ENCODE measurements around the gene ARHGEF39. TPM values are rescaled to one million over a fixed set of nuclear protein-coding genes. Genes with fewer than 3 reads are reported as not detected.

The ARHGEF39 gene
- total and polyA plus RNA-seq, 9 of the 15 experiments (the other 6 are each of a cell fraction or from before 2014, with no cell fraction given), result 2.8 to 21.7 (median 12.9) TPM

DNA sequence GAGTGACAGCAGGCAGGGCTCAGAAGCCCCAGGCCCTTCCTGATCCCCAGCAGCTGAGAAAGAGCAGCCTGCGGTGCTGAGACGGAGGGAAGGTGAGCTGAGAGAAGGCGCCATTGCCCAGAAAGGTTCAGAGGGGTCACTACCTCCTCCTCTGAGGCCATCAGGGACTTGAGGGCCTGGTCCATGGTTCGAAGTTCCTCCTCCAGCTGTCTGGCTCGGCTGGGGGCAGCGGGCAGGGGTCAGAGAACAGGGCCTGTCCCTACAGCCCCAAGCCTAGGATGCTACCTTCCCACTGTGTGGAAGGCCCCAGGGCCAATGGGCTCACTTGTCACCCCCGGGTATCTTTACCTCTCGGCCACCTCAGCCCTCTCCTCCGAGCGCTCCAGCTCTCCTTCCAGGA is 19.9 kb upstream of the ARHGEF39 start:
- ChIA-PET CTCF (ENCODE audit: low intra/inter-chr PET ratio) (no interaction called here), POLR2A (interaction anchor here (1.3 kb wide), 1 partner anchor 10 kb away, joined by 5 read pairs; no protein-coding TSS in a partner anchor)
- H4K20me1 ChIP-seq (replicated peaks; ENCODE audit: control insufficient read depth, insufficient read depth, low read length), result no peaks in the 10 kb centered on the region
- H3K79me2 ChIP-seq (ENCODE audit: control insufficient read depth, insufficient read depth, low read length), result no peaks in the 10 kb centered on the region
- FAIRE-seq, result no peak
- peaks cover 10 to 13% of the 10 kb centered on the region in 2 experiments; a peak in 4 of 5 replicates for H3K4me1 ChIP-seq (replicated peaks in 1 of 2; ENCODE audit: control insufficient read depth in 2 of 2, insufficient read depth in 2 of 2, low read length in 2 of 2)
- no peaks in the 10 kb centered on the region for H3K9me3 ChIP-seq (replicated peaks; ENCODE audit: control insufficient read depth, insufficient read depth, low read depth, low read length)
- no peaks in the 10 kb centered on the region for H3K9me1 ChIP-seq (ENCODE audit: control insufficient read depth, insufficient read depth, low read length)
- DNase-seq (ENCODE audit: extremely low read depth in 1 of 4, low spot score in 3 of 4), result no peak
- ATAC-seq, result no peak
- intact Hi-C loops (cut with micrococcal nuclease), result no loop called here
- H2AFZ ChIP-seq (ENCODE audit: low read depth, low read length), result no peak overlapping the region
- H3K9ac ChIP-seq (ENCODE audit: insufficient read depth in 1 of 2, low read depth in 2 of 2, low read length in 2 of 2), result peak overlapping the region in 1 of 2 experiments; percentile 26; a peak in 1 of 4 replicates
- H3K36me3 ChIP-seq (ENCODE audit: control insufficient read depth, insufficient read depth, low read length), result peaks cover 7% of the 10 kb centered on the region; the same call in 2 of the 3 replicates
- in situ Hi-C loops (cut with MboI), result no loop called here
- no peak overlapping the region for H3K27ac ChIP-seq (ENCODE audit: extremely low read depth, low read depth, low read length)
- BruUV-seq (replicated peaks), result no TSS peak
- 89% methylated on average over 6 of the region's 10 CpGs for WGBS (ENCODE audit: insufficient coverage, low coverage, missing lambda C conversion rate)
- no peak overlapping the region for H3K4me2 ChIP-seq (ENCODE audit: insufficient read depth, low read length)
- no peak overlapping the region for H3K4me3 ChIP-seq
- H3K27me3 ChIP-seq (ENCODE audit: control insufficient read depth in 2 of 2, insufficient read depth in 2 of 2, low read length in 2 of 2), result no peaks in the 10 kb centered on the region
- TF ChIP-seq ZBTB1 (CRISPR knock-in tag; IDR thresholded peaks at IDR 0.05; ENCODE audit: borderline replicate concordance, low read depth) (no peak), RAD51 (IDR thresholded peaks at IDR 0.05; ENCODE audit: borderline replicate concordance, low read depth) (no peak), ARNT (IDR thresholded peaks at IDR 0.05) (no peak), GABPB2 (CRISPR knock-in tag; conservative IDR thresholded peaks at IDR 0.05) (no peak), NCOA2 (IDR thresholded peaks at IDR 0.05; ENCODE audit: partially characterized antibody in 2 of 2) (no peak), MYC (IDR thresholded peaks at IDR 0.05; ENCODE audit: low read depth, low read length) (no peak), MYC (CRISPR knock-in tag; IDR thresholded peaks at IDR 0.05; ENCODE audit: borderline replicate concordance, low read depth) (no peak), PML (IDR thresholded peaks at IDR 0.05; ENCODE audit: low read length) (no peak), TOE1 (IDR thresholded peaks at IDR 0.05; ENCODE audit: borderline replicate concordance) (no peak), TOE1 (CRISPR knock-in tag; IDR thresholded peaks at IDR 0.05; ENCODE audit: borderline replicate concordance, low read depth) (no peak)
- TF ChIP-seq, protein P1, sequence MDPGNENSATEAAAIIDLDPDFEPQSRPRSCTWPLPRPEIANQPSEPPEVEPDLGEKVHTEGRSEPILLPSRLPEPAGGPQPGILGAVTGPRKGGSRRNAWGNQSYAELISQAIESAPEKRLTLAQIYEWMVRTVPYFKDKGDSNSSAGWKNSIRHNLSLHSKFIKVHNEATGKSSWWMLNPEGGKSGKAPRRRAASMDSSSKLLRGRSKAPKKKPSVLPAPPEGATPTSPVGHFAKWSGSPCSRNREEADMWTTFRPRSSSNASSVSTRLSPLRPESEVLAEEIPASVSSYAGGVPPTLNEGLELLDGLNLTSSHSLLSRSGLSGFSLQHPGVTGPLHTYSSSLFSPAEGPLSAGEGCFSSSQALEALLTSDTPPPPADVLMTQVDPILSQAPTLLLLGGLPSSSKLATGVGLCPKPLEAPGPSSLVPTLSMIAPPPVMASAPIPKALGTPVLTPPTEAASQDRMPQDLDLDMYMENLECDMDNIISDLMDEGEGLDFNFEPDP (CRISPR knock-in tag; IDR thresholded peaks at IDR 0.05), result no peak
- TF ChIP-seq, protein P2, sequence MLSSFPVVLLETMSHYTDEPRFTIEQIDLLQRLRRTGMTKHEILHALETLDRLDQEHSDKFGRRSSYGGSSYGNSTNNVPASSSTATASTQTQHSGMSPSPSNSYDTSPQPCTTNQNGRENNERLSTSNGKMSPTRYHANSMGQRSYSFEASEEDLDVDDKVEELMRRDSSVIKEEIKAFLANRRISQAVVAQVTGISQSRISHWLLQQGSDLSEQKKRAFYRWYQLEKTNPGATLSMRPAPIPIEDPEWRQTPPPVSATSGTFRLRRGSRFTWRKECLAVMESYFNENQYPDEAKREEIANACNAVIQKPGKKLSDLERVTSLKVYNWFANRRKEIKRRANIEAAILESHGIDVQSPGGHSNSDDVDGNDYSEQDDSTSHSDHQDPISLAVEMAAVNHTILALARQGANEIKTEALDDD (IDR thresholded peaks at IDR 0.05), result no peak
- TF ChIP-seq, protein P3, sequence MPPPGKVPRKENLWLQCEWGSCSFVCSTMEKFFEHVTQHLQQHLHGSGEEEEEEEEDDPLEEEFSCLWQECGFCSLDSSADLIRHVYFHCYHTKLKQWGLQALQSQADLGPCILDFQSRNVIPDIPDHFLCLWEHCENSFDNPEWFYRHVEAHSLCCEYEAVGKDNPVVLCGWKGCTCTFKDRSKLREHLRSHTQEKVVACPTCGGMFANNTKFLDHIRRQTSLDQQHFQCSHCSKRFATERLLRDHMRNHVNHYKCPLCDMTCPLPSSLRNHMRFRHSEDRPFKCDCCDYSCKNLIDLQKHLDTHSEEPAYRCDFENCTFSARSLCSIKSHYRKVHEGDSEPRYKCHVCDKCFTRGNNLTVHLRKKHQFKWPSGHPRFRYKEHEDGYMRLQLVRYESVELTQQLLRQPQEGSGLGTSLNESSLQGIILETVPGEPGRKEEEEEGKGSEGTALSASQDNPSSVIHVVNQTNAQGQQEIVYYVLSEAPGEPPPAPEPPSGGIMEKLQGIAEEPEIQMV (tag; conservative IDR thresholded peaks at IDR 0.05; ENCODE audit: low read depth), result no peak
- TF ChIP-seq, protein P4, sequence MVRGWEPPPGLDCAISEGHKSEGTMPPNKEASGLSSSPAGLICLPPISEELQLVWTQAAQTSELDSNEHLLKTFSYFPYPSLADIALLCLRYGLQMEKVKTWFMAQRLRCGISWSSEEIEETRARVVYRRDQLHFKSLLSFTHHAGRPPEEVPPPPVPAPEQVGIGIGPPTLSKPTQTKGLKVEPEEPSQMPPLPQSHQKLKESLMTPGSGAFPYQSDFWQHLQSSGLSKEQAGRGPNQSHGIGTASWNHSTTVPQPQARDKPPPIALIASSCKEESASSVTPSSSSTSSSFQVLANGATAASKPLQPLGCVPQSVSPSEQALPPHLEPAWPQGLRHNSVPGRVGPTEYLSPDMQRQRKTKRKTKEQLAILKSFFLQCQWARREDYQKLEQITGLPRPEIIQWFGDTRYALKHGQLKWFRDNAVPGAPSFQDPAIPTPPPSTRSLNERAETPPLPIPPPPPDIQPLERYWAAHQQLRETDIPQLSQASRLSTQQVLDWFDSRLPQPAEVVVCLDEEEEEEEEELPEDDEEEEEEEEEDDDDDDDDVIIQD (CRISPR knock-in tag; IDR thresholded peaks at IDR 0.05), result no peak
- TF ChIP-seq, protein P5, sequence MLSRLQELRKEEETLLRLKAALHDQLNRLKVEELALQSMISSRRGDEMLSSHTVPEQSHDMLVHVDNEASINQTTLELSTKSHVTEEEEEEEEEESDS (CRISPR knock-in tag; IDR thresholded peaks at IDR 0.05), result no peak
- TF ChIP-seq, protein P6, sequence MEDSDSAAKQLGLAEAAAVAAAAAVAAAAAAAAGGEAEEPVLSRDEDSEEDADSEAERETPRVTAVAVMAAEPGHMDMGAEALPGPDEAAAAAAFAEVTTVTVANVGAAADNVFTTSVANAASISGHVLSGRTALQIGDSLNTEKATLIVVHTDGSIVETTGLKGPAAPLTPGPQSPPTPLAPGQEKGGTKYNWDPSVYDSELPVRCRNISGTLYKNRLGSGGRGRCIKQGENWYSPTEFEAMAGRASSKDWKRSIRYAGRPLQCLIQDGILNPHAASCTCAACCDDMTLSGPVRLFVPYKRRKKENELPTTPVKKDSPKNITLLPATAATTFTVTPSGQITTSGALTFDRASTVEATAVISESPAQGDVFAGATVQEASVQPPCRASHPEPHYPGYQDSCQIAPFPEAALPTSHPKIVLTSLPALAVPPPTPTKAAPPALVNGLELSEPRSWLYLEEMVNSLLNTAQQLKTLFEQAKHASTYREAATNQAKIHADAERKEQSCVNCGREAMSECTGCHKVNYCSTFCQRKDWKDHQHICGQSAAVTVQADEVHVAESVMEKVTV (CRISPR knock-in tag; IDR thresholded peaks at IDR 0.05), result no peak
